ENCODE data around the gene DENND5A. TPM values are rescaled to one million over a fixed set of nuclear protein-coding genes. Genes with fewer than 3 reads are reported as not detected.

Gene DENND5A
- total and polyA plus RNA-seq, 10 of the 15 experiments (the other 5 are each of a cell fraction or from before 2014, with no cell fraction given): 15.6 to 157 (median 85.1) TPM

- TF ChIP-seq, protein P1, sequence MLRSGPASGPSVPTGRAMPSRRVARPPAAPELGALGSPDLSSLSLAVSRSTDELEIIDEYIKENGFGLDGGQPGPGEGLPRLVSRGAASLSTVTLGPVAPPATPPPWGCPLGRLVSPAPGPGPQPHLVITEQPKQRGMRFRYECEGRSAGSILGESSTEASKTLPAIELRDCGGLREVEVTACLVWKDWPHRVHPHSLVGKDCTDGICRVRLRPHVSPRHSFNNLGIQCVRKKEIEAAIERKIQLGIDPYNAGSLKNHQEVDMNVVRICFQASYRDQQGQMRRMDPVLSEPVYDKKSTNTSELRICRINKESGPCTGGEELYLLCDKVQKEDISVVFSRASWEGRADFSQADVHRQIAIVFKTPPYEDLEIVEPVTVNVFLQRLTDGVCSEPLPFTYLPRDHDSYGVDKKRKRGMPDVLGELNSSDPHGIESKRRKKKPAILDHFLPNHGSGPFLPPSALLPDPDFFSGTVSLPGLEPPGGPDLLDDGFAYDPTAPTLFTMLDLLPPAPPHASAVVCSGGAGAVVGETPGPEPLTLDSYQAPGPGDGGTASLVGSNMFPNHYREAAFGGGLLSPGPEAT (IDR thresholded peaks at IDR 0.05; ENCODE audit: low read depth): no peak
These were observed 84.4 kb downstream of the DENND5A start (continued) for GRCh38 chr11:9180784-9181183.

DNA sequence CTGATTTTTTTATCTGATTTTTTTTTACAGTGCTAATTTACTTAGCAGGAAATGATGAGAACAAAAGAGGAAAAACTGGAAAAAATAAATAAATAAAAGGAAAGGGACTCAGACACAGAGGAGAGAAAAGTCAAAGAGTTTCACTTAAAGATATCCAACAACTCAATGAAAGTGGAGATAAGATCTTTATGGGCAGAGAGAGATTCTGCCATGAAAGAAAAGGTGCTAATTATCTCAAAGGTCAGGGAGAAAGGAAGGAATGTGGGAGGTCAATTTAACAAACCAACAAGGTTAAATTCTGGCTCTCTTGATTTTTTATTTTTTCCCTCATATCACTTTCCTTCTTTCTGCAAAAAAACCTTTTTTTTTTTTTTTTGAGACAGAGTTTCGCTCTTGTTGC is 86.0 kb downstream of the DENND5A start:
- ATAC-seq: no peak
- Histone ChIP-seq H3K4me2 (ENCODE audit: control insufficient read depth, insufficient read depth) (no peak overlapping the region), H3K36me3 (ENCODE audit: control insufficient read depth in 2 of 2, insufficient read depth in 2 of 2, low read length in 1 of 2) (peaks cover 0 to 4% of the 10 kb centered on the region in 2 experiments; a peak in 2 of 4 replicates), H3K27ac (ENCODE audit: control insufficient read depth, insufficient read depth) (no peak overlapping the region), H3K9me3 (replicated peaks; ENCODE audit: control insufficient read depth, insufficient read depth, low read length) (no peaks in the 10 kb centered on the region), H3K27me3 (replicated peaks in 1 of 2; ENCODE audit: control insufficient read depth in 2 of 2, insufficient read depth in 2 of 2, low read length in 1 of 2) (no peaks in the 10 kb centered on the region), H4K20me1 (ENCODE audit: control insufficient read depth, insufficient read depth) (no peaks in the 10 kb centered on the region), H2AFZ (ENCODE audit: control insufficient read depth, low read depth, low read length) (no peak overlapping the region), H3K9ac (ENCODE audit: control insufficient read depth, insufficient read depth, low read length) (no peak overlapping the region), H3K79me2 (ENCODE audit: control insufficient read depth, insufficient read depth, low read length) (no peaks in the 10 kb centered on the region), H3K4me1 (ENCODE audit: control insufficient read depth, insufficient read depth, low read length) (no peaks in the 10 kb centered on the region), H3K4me3 (no peak overlapping the region)
- no peak for FAIRE-seq
- in situ Hi-C loops (cut with MboI) (no loop called here), intact Hi-C loops (cut with micrococcal nuclease; ENCODE audit: unreplicated experiment) (no loop called here)
- DNase-seq (ENCODE audit: low read depth, low spot score): no peak
- SMC1A ChIA-PET (ENCODE audit: uncharacterized antibody, unreplicated experiment): interaction anchor here (0.7 kb wide), 1 partner anchor 30 kb away, joined by 4 read pairs; no protein-coding TSS in a partner anchor
- CTCF ChIA-PET: no interaction called here
- BruUV-seq (replicated peaks): no TSS peak
- no CpG with 5 or more reads among the region's 1 CpG for WGBS (ENCODE audit: insufficient coverage, insufficient replicate concordance, low lambda C conversion rate, missing lambda C conversion rate)
- RAD21 ChIA-PET (ENCODE audit: unreplicated experiment): no interaction called here
- POLR2A ChIA-PET: interaction anchor here (1.1 to 1.2 kb wide), 2 partner anchors 16 to 19 kb away, joined by 3 read pairs; no protein-coding TSS in a partner anchor
- TF ChIP-seq MYB (IDR thresholded peaks at IDR 0.05; ENCODE audit: borderline replicate concordance, low read depth, low read length) (no peak), ATF3 (IDR thresholded peaks at IDR 0.05; ENCODE audit: borderline replicate concordance, extremely low read depth, low read depth, low read length) (no peak), PRDM15 (CRISPR knock-in tag; IDR thresholded peaks at IDR 0.05) (no peak), MEF2A (IDR thresholded peaks at IDR 0.05; ENCODE audit: insufficient read depth, low read depth, low read length) (no peak), RAD21 (IDR thresholded peaks at IDR 0.05; ENCODE audit: insufficient read depth, low read depth, low read length) (no peak), HDAC6 (IDR thresholded peaks at IDR 0.05; ENCODE audit: unreplicated experiment) (no peak), USF1 (IDR thresholded peaks at IDR 0.05; ENCODE audit: borderline replicate concordance, extremely low read length, insufficient read depth, low read depth, low read length) (no peak), GATAD2B (conservative IDR thresholded peaks at IDR 0.05; ENCODE audit: low read depth) (no peak), ATF7 (IDR thresholded peaks at IDR 0.05; ENCODE audit: low read depth) (no peak), SP1 (IDR thresholded peaks at IDR 0.05; ENCODE audit: low read depth, low read length) (no peak), MAX (IDR thresholded peaks at IDR 0.05; ENCODE audit: low read depth, low read length) (no peak), EED (IDR thresholded peaks at IDR 0.05; ENCODE audit: low read depth) (no peak)
- TF ChIP-seq, protein P2, sequence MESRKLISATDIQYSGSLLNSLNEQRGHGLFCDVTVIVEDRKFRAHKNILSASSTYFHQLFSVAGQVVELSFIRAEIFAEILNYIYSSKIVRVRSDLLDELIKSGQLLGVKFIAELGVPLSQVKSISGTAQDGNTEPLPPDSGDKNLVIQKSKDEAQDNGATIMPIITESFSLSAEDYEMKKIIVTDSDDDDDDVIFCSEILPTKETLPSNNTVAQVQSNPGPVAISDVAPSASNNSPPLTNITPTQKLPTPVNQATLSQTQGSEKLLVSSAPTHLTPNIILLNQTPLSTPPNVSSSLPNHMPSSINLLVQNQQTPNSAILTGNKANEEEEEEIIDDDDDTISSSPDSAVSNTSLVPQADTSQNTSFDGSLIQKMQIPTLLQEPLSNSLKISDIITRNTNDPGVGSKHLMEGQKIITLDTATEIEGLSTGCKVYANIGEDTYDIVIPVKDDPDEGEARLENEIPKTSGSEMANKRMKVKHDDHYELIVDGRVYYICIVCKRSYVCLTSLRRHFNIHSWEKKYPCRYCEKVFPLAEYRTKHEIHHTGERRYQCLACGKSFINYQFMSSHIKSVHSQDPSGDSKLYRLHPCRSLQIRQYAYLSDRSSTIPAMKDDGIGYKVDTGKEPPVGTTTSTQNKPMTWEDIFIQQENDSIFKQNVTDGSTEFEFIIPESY (IDR thresholded peaks at IDR 0.05): no peak
